CD4-positive, alpha-beta memory T cell (primary cell): ENCODE measurements around the gene SLC38A7. TPM values are rescaled to one million over a fixed set of nuclear protein-coding genes. Genes with fewer than 3 reads are reported as not detected.

Source experiments
- CTCF ChIA-PET: fragments of 350-600 bp; sonication (Branson Sonifier 250); formaldehyde crosslinking; loops from one replicate; lab custom pipeline; 2021; ENCODE audit warnings: inconsistent platforms; ENCODE audit not compliant: partially characterized antibody; lab: Charles Lee
- POLR2A ChIA-PET: fragments of 350-600 bp; sonication (Branson Sonifier 250); formaldehyde crosslinking; loops from one replicate; lab custom pipeline; 2021; ENCODE audit not compliant: partially characterized antibody; lab: Charles Lee
- DNase-seq, 5 donors: peaks; one replicate each; pipeline versions ENCODE4 v3.0.0 to v3.0.0-alpha.2; 2020 to 2022; ENCODE audit warnings: mixed read lengths in 1 of 5
- H3K27ac ChIP-seq: one replicate; pipeline ENCODE4 v1.7.0; 2013; ENCODE audit warnings: low read depth, low read length
- H3K27me3 ChIP-seq: 2 replicates; pipeline ENCODE4 v1.7.0; 2013; ENCODE audit warnings: mild to moderate bottlenecking, low read length, moderate library complexity; ENCODE audit not compliant: insufficient read depth
- H3K36me3 ChIP-seq: 2 replicates; pipeline ENCODE4 v1.7.0; 2013; ENCODE audit warnings: mild to moderate bottlenecking, low read length, moderate library complexity; ENCODE audit not compliant: insufficient read depth
- H3K4me1 ChIP-seq: 2 replicates; pipeline ENCODE4 v1.7.0; 2013; ENCODE audit warnings: mild to moderate bottlenecking, low read length, moderate library complexity; ENCODE audit not compliant: insufficient read depth
- H3K4me3 ChIP-seq, 2 donors: one replicate each; pipeline ENCODE4 v1.7.0; 2013; ENCODE audit warnings: low read length in 2 of 2, mild to moderate bottlenecking in 1 of 2
- H3K9me3 ChIP-seq, 2 donors: one replicate each; pipeline ENCODE4 v1.7.0; 2013; ENCODE audit warnings: low read length in 2 of 2, control low read depth in 1 of 2; ENCODE audit not compliant: control insufficient read depth in 1 of 2
- H3K27ac Mint-ChIP-seq, 7 donors: one replicate each; pipeline ENCODE4 v1.8.0; 2020 to 2021; ENCODE audit warnings: mixed read lengths in 7 of 7, mild to moderate bottlenecking in 6 of 7, inconsistent platforms in 3 of 7, moderate library complexity in 3 of 7
- H3K27me3 Mint-ChIP-seq, 2 donors: one replicate each; pipeline ENCODE4 v1.8.0; 2020 to 2021; ENCODE audit warnings: mixed read lengths in 2 of 2
- H3K36me3 Mint-ChIP-seq, 2 donors: one replicate each; pipeline ENCODE4 v1.8.0; 2020 to 2021; ENCODE audit warnings: mixed read lengths in 2 of 2, inconsistent platforms in 1 of 2, mild to moderate bottlenecking in 1 of 2
- H3K4me1 Mint-ChIP-seq, 4 donors: one replicate each; pipeline ENCODE4 v1.8.0; 2020 to 2021; ENCODE audit warnings: mixed read lengths in 4 of 4, mild to moderate bottlenecking in 1 of 4
- H3K4me3 Mint-ChIP-seq, 8 donors: one replicate each; pipeline ENCODE4 v1.8.0; 2020 to 2021; ENCODE audit warnings: mixed read lengths in 8 of 8, mild to moderate bottlenecking in 7 of 8, moderate library complexity in 6 of 8, inconsistent platforms in 3 of 8
- H3K9me3 Mint-ChIP-seq, 8 donors: one replicate each; pipeline ENCODE4 v1.8.0; 2020 to 2021; ENCODE audit warnings: mixed read lengths in 8 of 8, mild to moderate bottlenecking in 5 of 8, inconsistent platforms in 3 of 8, moderate library complexity in 1 of 8
- intact Hi-C: fragments of 100-400 bp; cut with micrococcal nuclease; formaldehyde crosslinking; loops from one replicate; pipeline ENCODE4 v1.15.1; 2023
- polyA plus RNA-seq, 2 donors: library from polyadenylated mRNA; unstranded; fragments of 300-500 nt; fragmentation: Illumina TruSeq; gene quantifications; one replicate each; pipeline ENCODE4 v1.2.3, GENCODE V29; 2021
- total RNA-seq, 2 experiments: library from RNA; stranded (reverse); gene quantifications; one replicate each; pipeline ENCODE4 v1.2.3, GENCODE V29; 2021

SLC38A7 gene
- total and polyA plus RNA-seq, 4 experiments from 2014 or later = 3.5 to 13.8 (median 9.1) TPM

GRCh38 chr16:58727796-58728568 lies 43.4 kb upstream of the SLC38A7 start:
- H3K4me1 Mint-ChIP-seq = peaks cover 16 to 42% (median 28%) of the 10 kb centered on the region in 4 donors
- H3K27ac ChIP-seq = no peak overlapping the region

DNA sequence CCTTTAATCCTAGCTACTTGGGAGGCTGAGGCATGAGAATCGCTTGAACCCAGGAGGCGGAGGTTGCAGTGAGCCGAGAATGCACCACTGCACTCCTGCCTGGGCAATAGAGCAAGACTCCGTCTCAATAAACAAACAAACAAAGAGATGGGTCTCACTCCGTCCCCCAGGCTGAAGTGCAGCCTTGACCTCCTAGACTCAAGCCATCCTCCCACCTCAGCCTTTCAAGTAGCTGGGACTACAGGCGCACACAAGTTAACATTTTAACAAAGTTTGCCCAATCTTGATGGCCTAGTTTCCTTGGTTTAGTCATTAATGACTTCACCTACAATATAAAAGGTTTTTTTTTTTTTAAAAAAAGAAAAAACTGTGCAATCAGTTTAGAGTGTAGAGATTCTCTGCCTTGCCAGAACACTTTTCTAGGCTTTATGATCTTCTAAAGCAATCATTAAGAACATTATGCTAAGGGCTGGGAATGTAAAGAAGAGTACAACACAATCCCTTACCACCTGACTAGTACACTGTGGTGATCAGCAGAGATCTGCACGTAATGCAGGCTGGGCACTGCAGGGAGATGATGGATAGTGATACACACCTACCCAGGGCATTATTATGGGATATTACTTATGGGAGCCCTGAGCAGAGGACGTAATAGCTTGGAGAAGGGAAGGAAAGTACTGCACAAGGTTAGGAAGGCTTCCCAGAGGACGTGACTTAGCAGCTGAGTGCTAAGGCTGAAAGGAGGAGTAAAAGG lies 42.6 kb upstream of the SLC38A7 start:
- Mint-ChIP-seq H3K4me3 (no peak overlapping the region), H3K27ac (peak overlapping the region in 1 of 7 donors; percentile 47), H3K4me1 (peaks cover 9 to 34% (median 21%) of the 10 kb centered on the region in 4 donors), H3K9me3 (no peaks in the 10 kb centered on the region), H3K27me3 (no peaks in the 10 kb centered on the region), H3K36me3 (peaks cover 0 to 21% of the 10 kb centered on the region in 2 donors)
- H3K4me1 ChIP-seq = peaks cover 20% of the 10 kb centered on the region
- CTCF ChIA-PET = interaction anchor here (2.0 kb wide), 1 partner anchor 29 kb away, joined by 7 read pairs; no protein-coding TSS in a partner anchor
- no peak for DNase-seq
- no peaks in the 10 kb centered on the region for H3K9me3 ChIP-seq
- POLR2A ChIA-PET = no interaction called here
- peaks cover 10% of the 10 kb centered on the region for H3K36me3 ChIP-seq
- intact Hi-C loops = no loop called here
- H3K27me3 ChIP-seq = no peaks in the 10 kb centered on the region
- H3K27ac ChIP-seq = no peak overlapping the region
- no peak overlapping the region for H3K4me3 ChIP-seq

More at GRCh38 chr16:58727796-58728568, 43.4 kb upstream of the SLC38A7 start:
- H3K36me3 Mint-ChIP-seq = peaks cover 0 to 20% of the 10 kb centered on the region in 2 donors
- no peaks in the 10 kb centered on the region for H3K27me3 ChIP-seq
- no peaks in the 10 kb centered on the region for H3K9me3 ChIP-seq
- ChIA-PET POLR2A (no interaction called here), CTCF (interaction anchor here (2.0 kb wide), 1 partner anchor 28 kb away, joined by 7 read pairs; no protein-coding TSS in a partner anchor)
- intact Hi-C loops = no loop called here
- H3K4me3 Mint-ChIP-seq = no peak overlapping the region
- H3K4me1 ChIP-seq = peaks cover 28% of the 10 kb centered on the region
- no peaks in the 10 kb centered on the region for H3K27me3 Mint-ChIP-seq
- H3K36me3 ChIP-seq = peaks cover 7% of the 10 kb centered on the region
- no peak overlapping the region for H3K4me3 ChIP-seq
- H3K9me3 Mint-ChIP-seq = no peaks in the 10 kb centered on the region
- no peak for DNase-seq
- H3K27ac Mint-ChIP-seq = peak overlapping the region in 2 of 7 donors; percentile 32 to 48

DNA sequence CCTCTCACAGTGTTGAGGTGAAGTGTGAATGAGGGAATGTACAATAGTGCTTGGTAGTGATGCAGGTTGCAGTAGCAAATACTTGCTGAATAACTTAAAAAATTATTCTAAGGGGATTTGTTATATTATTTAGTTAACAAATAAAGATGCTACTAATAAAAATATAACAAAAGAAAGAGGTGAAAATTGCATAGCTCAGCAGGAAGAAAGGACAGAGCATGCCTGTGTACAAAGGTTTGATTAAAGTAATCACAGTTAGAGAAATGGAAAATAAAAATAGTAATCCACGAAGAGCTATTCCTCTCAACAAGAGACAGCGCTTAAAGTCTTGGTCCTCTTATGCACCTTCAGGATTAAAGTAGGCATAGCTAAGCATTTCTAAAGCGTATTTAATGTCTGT lies 38.5 kb upstream of the SLC38A7 start:
- peaks cover 1 to 8% (median 3%) of the 10 kb centered on the region in 4 donors for H3K4me1 Mint-ChIP-seq

DNA sequence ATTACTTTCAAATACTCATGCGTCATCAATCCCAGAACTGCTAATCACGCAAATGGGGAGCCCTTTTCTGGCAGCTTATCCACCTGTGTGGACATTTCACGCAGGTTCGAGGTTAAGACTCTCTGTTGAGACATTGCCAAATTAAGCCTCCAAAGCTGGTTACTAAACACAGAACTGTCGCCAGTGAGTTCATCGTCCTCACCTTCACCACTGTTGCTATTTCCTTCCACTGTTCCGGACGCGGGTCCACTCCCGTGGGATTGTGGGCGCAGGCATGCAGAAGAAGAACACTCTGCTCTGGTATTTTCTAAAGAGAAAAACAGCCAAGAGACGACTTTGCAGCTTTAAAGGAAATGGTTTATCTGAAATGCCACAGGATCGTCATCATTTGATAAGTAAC lies 33.4 kb upstream of the SLC38A7 start:
- peaks cover 31% of the 10 kb centered on the region for H3K36me3 ChIP-seq
- DNase-seq = no peak
- intact Hi-C loops = no loop called here
- H3K9me3 ChIP-seq = no peaks in the 10 kb centered on the region
- H3K36me3 Mint-ChIP-seq = peaks cover 49 to 71% of the 10 kb centered on the region in 2 donors
- H3K4me1 ChIP-seq = no peaks in the 10 kb centered on the region
- H3K27ac Mint-ChIP-seq = peak overlapping the region in 1 of 7 donors; percentile 19
- POLR2A ChIA-PET = no interaction called here
- H3K4me3 Mint-ChIP-seq = no peak overlapping the region
- H3K4me3 ChIP-seq = no peak overlapping the region
- H3K27ac ChIP-seq = no peak overlapping the region
- CTCF ChIA-PET = no interaction called here
- H3K27me3 ChIP-seq = no peaks in the 10 kb centered on the region
- no peaks in the 10 kb centered on the region for H3K27me3 Mint-ChIP-seq
- no peaks in the 10 kb centered on the region for H3K9me3 Mint-ChIP-seq
- no peaks in the 10 kb centered on the region for H3K4me1 Mint-ChIP-seq

More for the DNA sequence above, 38.5 kb upstream of the SLC38A7 start:
- no peak overlapping the region for H3K4me3 ChIP-seq
- Mint-ChIP-seq H3K9me3 (no peaks in the 10 kb centered on the region), H3K4me3 (no peak overlapping the region), H3K27me3 (no peaks in the 10 kb centered on the region), H3K27ac (no peak overlapping the region), H3K36me3 (peaks cover 17 to 46% of the 10 kb centered on the region in 2 donors)
- H3K27ac ChIP-seq = no peak overlapping the region
- H3K4me1 ChIP-seq = no peaks in the 10 kb centered on the region
- no peaks in the 10 kb centered on the region for H3K27me3 ChIP-seq
- ChIA-PET CTCF (interaction anchor here (0.8 to 1.7 kb wide), 3 partner anchors 10 to 333 kb away, joined by 3 to 5 read pairs (median 5); no protein-coding TSS in a partner anchor), POLR2A (no interaction called here)
- no peaks in the 10 kb centered on the region for H3K9me3 ChIP-seq
- DNase-seq = no peak
- H3K36me3 ChIP-seq = peaks cover 23% of the 10 kb centered on the region
- intact Hi-C loops = no loop called here

GRCh38 chr16:58716468-58716867 lies 31.9 kb upstream of the SLC38A7 start:
- no peaks in the 10 kb centered on the region for H3K27me3 Mint-ChIP-seq
- Histone ChIP-seq H3K36me3 (peaks cover 28% of the 10 kb centered on the region), H3K27ac (no peak overlapping the region), H3K27me3 (no peaks in the 10 kb centered on the region), H3K4me1 (no peaks in the 10 kb centered on the region), H3K4me3 (no peak overlapping the region), H3K9me3 (no peaks in the 10 kb centered on the region)
- DNase-seq = no peak
- intact Hi-C loops = no loop called here
- no peak overlapping the region for H3K27ac Mint-ChIP-seq
- ChIA-PET CTCF (no interaction called here), POLR2A (no interaction called here)
- H3K9me3 Mint-ChIP-seq = no peaks in the 10 kb centered on the region
- H3K4me3 Mint-ChIP-seq = no peak overlapping the region
- peaks cover 56 to 76% of the 10 kb centered on the region in 2 donors for H3K36me3 Mint-ChIP-seq
- no peaks in the 10 kb centered on the region for H3K4me1 Mint-ChIP-seq

- peaks cover 27% of the 10 kb centered on the region for H3K36me3 ChIP-seq
- H3K4me1 ChIP-seq = no peaks in the 10 kb centered on the region
- Mint-ChIP-seq H3K4me1 (no peaks in the 10 kb centered on the region), H3K36me3 (peaks cover 58 to 71% of the 10 kb centered on the region in 2 donors), H3K27ac (no peak overlapping the region), H3K27me3 (no peaks in the 10 kb centered on the region), H3K9me3 (no peaks in the 10 kb centered on the region), H3K4me3 (no peak overlapping the region)
- intact Hi-C loops = no loop called here
- ChIA-PET CTCF (no interaction called here), POLR2A (no interaction called here)
- no peaks in the 10 kb centered on the region for H3K9me3 ChIP-seq
- H3K4me3 ChIP-seq = no peak overlapping the region
- H3K27me3 ChIP-seq = no peaks in the 10 kb centered on the region
- DNase-seq = no peak
- no peak overlapping the region for H3K27ac ChIP-seq
Observed at GRCh38 chr16:58713742-58714141, 29.2 kb upstream of the SLC38A7 start.

DNA sequence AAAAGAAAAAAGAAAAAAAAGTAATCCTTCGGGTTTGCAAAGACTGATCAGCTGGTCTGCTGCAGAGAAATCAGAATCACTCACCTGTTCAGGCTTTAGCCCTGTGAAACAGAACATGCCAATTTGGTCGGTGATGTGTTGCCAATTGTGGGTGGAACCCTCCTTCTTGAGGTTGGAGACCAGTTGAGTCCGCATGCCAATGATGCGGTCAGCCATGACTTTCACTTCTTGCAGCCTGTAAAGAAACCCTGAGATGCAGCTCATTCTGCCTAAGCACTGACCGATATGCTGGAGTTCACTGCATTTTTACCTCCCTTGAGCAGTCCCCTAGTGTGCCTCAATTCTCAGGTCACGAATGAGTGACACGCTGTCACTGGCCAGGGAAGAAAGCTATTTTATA lies 24.8 kb upstream of the SLC38A7 start:
- DNase-seq = no peak
- ChIA-PET POLR2A (no interaction called here), CTCF (no interaction called here)
- Histone ChIP-seq H3K4me1 (no peaks in the 10 kb centered on the region), H3K27ac (no peak overlapping the region), H3K27me3 (no peaks in the 10 kb centered on the region), H3K9me3 (no peaks in the 10 kb centered on the region), H3K4me3 (no peak overlapping the region), H3K36me3 (peaks cover 23% of the 10 kb centered on the region)
- intact Hi-C loops = no loop called here
- H3K4me3 Mint-ChIP-seq = no peak overlapping the region
- no peaks in the 10 kb centered on the region for H3K27me3 Mint-ChIP-seq
- H3K9me3 Mint-ChIP-seq = no peaks in the 10 kb centered on the region
- H3K27ac Mint-ChIP-seq = no peak overlapping the region
- H3K4me1 Mint-ChIP-seq = no peaks in the 10 kb centered on the region
- H3K36me3 Mint-ChIP-seq = peaks cover 59 to 60% of the 10 kb centered on the region in 2 donors
